Adrenal gland (tissue), 5 donors: ENCODE measurements around the gene CDKAL1.

Source experiments
- POLR2A ChIP-seq, 2 donors: fragments of 450-650 bp; IDR thresholded peaks; one replicate each; pipeline ENCODE4 v1.6.1; 2017; ENCODE audit warnings: antibody characterized with exemption in 2 of 2, mild to moderate bottlenecking in 2 of 2, moderate library complexity in 1 of 2
- TF ChIP-seq, protein P1 (sequence below), 6 experiments: fragments of 450-650 bp in 4 of 6; fragments of 200-600 bp in 2 of 6; sonication (generic) in 1 of 6; IDR thresholded peaks; 1 replicate in 5 of 6; 2 replicates in 1 of 6; pipeline versions ENCODE4 v1.5.1 to v1.8.0; 2016 to 2021; ENCODE audit warnings: antibody characterized with exemption in 6 of 6, mild to moderate bottlenecking in 2 of 6, moderate library complexity in 1 of 6
- donor health status: DM: no; HTN: no; CAD: no.

GRCh38 chr6:20778459-20778858 is 244.2 kb downstream of the CDKAL1 start:
- TF ChIP-seq, protein P1, sequence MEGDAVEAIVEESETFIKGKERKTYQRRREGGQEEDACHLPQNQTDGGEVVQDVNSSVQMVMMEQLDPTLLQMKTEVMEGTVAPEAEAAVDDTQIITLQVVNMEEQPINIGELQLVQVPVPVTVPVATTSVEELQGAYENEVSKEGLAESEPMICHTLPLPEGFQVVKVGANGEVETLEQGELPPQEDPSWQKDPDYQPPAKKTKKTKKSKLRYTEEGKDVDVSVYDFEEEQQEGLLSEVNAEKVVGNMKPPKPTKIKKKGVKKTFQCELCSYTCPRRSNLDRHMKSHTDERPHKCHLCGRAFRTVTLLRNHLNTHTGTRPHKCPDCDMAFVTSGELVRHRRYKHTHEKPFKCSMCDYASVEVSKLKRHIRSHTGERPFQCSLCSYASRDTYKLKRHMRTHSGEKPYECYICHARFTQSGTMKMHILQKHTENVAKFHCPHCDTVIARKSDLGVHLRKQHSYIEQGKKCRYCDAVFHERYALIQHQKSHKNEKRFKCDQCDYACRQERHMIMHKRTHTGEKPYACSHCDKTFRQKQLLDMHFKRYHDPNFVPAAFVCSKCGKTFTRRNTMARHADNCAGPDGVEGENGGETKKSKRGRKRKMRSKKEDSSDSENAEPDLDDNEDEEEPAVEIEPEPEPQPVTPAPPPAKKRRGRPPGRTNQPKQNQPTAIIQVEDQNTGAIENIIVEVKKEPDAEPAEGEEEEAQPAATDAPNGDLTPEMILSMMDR (IDR thresholded peaks at IDR 0.05), result no peak
- no peak for TF ChIP-seq POLR2A (IDR thresholded peaks at IDR 0.05)
